Astrocyte (in vitro differentiated cells and primary cell): ENCODE measurements around the gene HSF5.

ENCODE experiments used
- CTCF ChIP-seq: IDR thresholded peaks from 2 replicates; pipeline ENCODE4 v1.5.1; 2011; ENCODE audit warnings: low read depth, mild to moderate bottlenecking, inconsistent platforms, low read length, moderate library complexity; ENCODE audit not compliant: insufficient read depth
- EZH2 ChIP-seq: IDR thresholded peaks from 2 replicates; pipeline ENCODE4 v1.6.1; 2012; ENCODE audit warnings: mild to moderate bottlenecking, low read length, inconsistent platforms; ENCODE audit not compliant: insufficient read depth

GRCh38 chr17:58503866-58504265 lies 15.7 kb upstream of the HSF5 start:
- TF ChIP-seq CTCF (no peak), EZH2 (no peak)
